Astrocyte (in vitro differentiated cells and primary cell): ENCODE data around the gene BSN.

Experiments used
- EZH2 ChIP-seq: IDR thresholded peaks from 2 replicates; pipeline ENCODE4 v1.6.1; 2012; ENCODE audit warnings: mild to moderate bottlenecking, low read length, inconsistent platforms; ENCODE audit not compliant: insufficient read depth
- TF ChIP-seq, protein P1 (sequence below): IDR thresholded peaks from 2 replicates; pipeline ENCODE4 v1.5.1; 2011; ENCODE audit warnings: low read depth, mild to moderate bottlenecking, inconsistent platforms, low read length, moderate library complexity; ENCODE audit not compliant: insufficient read depth

DNA sequence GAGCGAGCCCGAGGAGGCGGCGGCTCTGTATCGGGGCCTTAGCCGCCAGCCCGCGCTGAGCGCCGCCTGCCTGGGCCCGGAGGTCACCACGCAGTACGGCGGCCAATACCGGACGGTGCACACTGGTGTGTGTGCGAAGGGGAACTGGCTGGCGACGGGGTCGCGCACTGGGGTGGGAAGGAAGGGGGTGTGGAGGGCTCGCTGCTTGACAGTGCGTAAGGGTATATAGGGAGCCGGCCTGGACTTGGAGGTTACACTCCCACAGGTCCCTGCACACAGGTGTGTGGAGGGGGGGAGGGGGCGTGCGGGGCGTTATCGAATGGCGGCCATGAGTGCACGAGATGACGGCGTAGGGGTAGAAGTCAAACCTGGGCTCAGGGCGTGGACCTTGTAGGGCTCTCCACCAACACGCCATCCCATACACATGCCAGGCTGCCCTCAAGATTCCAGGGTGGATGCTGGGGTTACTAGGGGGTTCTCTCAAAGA is 120.3 kb downstream of the BSN start:
- TF ChIP-seq, protein P1, sequence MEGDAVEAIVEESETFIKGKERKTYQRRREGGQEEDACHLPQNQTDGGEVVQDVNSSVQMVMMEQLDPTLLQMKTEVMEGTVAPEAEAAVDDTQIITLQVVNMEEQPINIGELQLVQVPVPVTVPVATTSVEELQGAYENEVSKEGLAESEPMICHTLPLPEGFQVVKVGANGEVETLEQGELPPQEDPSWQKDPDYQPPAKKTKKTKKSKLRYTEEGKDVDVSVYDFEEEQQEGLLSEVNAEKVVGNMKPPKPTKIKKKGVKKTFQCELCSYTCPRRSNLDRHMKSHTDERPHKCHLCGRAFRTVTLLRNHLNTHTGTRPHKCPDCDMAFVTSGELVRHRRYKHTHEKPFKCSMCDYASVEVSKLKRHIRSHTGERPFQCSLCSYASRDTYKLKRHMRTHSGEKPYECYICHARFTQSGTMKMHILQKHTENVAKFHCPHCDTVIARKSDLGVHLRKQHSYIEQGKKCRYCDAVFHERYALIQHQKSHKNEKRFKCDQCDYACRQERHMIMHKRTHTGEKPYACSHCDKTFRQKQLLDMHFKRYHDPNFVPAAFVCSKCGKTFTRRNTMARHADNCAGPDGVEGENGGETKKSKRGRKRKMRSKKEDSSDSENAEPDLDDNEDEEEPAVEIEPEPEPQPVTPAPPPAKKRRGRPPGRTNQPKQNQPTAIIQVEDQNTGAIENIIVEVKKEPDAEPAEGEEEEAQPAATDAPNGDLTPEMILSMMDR = no peak
- no peak for TF ChIP-seq EZH2
